IMR-90 (cell line): ENCODE measurements around the gene CCDC17. TPM values are rescaled to one million over a fixed set of nuclear protein-coding genes. Genes with fewer than 3 reads are reported as not detected.

Experiments
- ATAC-seq: fragments of 200-7000 bp; cut with Tn5 transposase; 2 replicates; pipeline ENCODE4 v1.9.1; 2020; ENCODE audit warnings: low read depth, mild to moderate bottlenecking, moderate library complexity
- BruUV-seq: library from RNA; stranded (reverse); fragments of 400-500 nt; replicated peaks from 2 replicates; lab custom pipeline; 2021; lab: Mats Ljungman, UMichigan
- CTCF ChIA-PET: fragments of 300-600 bp; formaldehyde crosslinking; extraction: SDS; loops from one replicate; lab custom pipeline; 2021; ENCODE audit warnings: antibody characterized with exemption; lab: Yijun Ruan, JAX
- POLR2A ChIA-PET: fragments of 300-600 bp; sonication (Branson Sonifier 250); formaldehyde crosslinking; loops from one replicate; lab custom pipeline; 2022; ENCODE audit warnings: antibody characterized with exemption; ENCODE audit not compliant: unreplicated experiment; lab: Charles Lee
- DNase-seq: peaks from one replicate; pipeline ENCODE4 v3.0.0; 2013
- H2AFZ ChIP-seq: replicated peaks from 2 replicates; pipeline ENCODE3; 2013; ENCODE audit warnings: low read length, mild to moderate bottlenecking; ENCODE audit not compliant: poor library complexity
- H2AK5ac ChIP-seq: 2 replicates; pipeline ENCODE4 v1.6.1; 2013; ENCODE audit warnings: low read depth, low read length, inconsistent platforms
- H2AK9ac ChIP-seq: replicated peaks from 2 replicates; pipeline ENCODE3; 2013; ENCODE audit warnings: mild to moderate bottlenecking, low read depth, low read length, moderate library complexity; ENCODE audit not compliant: poor library complexity
- H2BK120ac ChIP-seq: 2 replicates; pipeline ENCODE4 v1.6.1; 2013; ENCODE audit warnings: low read depth, low read length, inconsistent platforms
- H2BK15ac ChIP-seq: 3 replicates; pipeline ENCODE4 v1.6.1; 2013; ENCODE audit warnings: low read depth, low read length, inconsistent platforms
- H2BK20ac ChIP-seq: 2 replicates; pipeline ENCODE4 v1.6.1; 2013; ENCODE audit warnings: low read depth, mild to moderate bottlenecking, inconsistent platforms, low read length, moderate library complexity
- H2BK5ac ChIP-seq: 2 replicates; pipeline ENCODE4 v1.6.1; 2013; ENCODE audit warnings: mild to moderate bottlenecking, low read depth, low read length, inconsistent platforms; ENCODE audit not compliant: poor library complexity, severe bottlenecking
- H3K14ac ChIP-seq: replicated peaks from 2 replicates; pipeline ENCODE4 v1.6.1; 2013; ENCODE audit warnings: low read depth, low read length, inconsistent platforms
- H3K18ac ChIP-seq: 2 replicates; pipeline ENCODE4 v1.6.1; 2013; ENCODE audit warnings: low read depth, low read length, control low read depth
- H3K23ac ChIP-seq: 2 replicates; pipeline ENCODE4 v1.6.1; 2013; ENCODE audit warnings: low read depth, low read length, inconsistent platforms
- H3K27ac ChIP-seq: 2 replicates; pipeline ENCODE4 v1.5.1; 2013; ENCODE audit warnings: mild to moderate bottlenecking, control low read depth, low read length; ENCODE audit not compliant: insufficient read depth
- H3K27me3 ChIP-seq: 2 replicates; pipeline ENCODE4 v1.6.1; 2013; ENCODE audit warnings: low read length; ENCODE audit not compliant: control insufficient read depth, insufficient read depth
- H3K36me3 ChIP-seq: 2 replicates; pipeline ENCODE4 v1.6.1; 2013; ENCODE audit warnings: low read length, mixed read lengths; ENCODE audit not compliant: control insufficient read depth, insufficient read depth
- H3K4ac ChIP-seq: 2 replicates; pipeline ENCODE4 v1.6.1; 2013; ENCODE audit warnings: low read depth, low read length, inconsistent platforms
- H3K4me1 ChIP-seq: 2 replicates; pipeline ENCODE4 v1.6.1; 2013; ENCODE audit warnings: low read length, mixed read lengths; ENCODE audit not compliant: control insufficient read depth, insufficient read depth
- H3K4me2 ChIP-seq: 2 replicates; pipeline ENCODE4 v1.6.1; 2013; ENCODE audit warnings: low read depth, mild to moderate bottlenecking, control low read depth, low read length, moderate library complexity
- H3K4me3 ChIP-seq: 2 replicates; pipeline ENCODE4 v1.5.1; 2013; ENCODE audit warnings: low read depth, mild to moderate bottlenecking, control low read depth, low read length, moderate library complexity; ENCODE audit not compliant: insufficient read depth
- H3K56ac ChIP-seq: 2 replicates; pipeline ENCODE4 v1.6.1; 2013; ENCODE audit warnings: low read length, inconsistent platforms; ENCODE audit not compliant: insufficient read depth; ENCODE audit errors: extremely low read depth
- H3K79me1 ChIP-seq, 2 experiments: 2 replicates each; pipeline ENCODE4 v1.6.1; 2013; ENCODE audit warnings: low read length in 2 of 2, inconsistent platforms in 1 of 2, low read depth in 1 of 2
- H3K9ac ChIP-seq: 2 replicates; pipeline ENCODE4 v1.6.1; 2013; ENCODE audit warnings: low read depth, low read length, control low read depth
- H3K9me1 ChIP-seq: 2 replicates; pipeline ENCODE4 v1.6.1; 2013; ENCODE audit warnings: low read length, inconsistent platforms; ENCODE audit not compliant: insufficient read depth
- H3K9me3 ChIP-seq: 2 replicates; pipeline ENCODE4 v1.6.1; 2013; ENCODE audit warnings: low read length; ENCODE audit not compliant: control insufficient read depth, insufficient read depth
- H4K20me1 ChIP-seq: 2 replicates; pipeline ENCODE4 v1.6.1; 2013; ENCODE audit warnings: low read length, inconsistent platforms; ENCODE audit not compliant: insufficient read depth
- H4K5ac ChIP-seq: 2 replicates; pipeline ENCODE4 v1.6.1; 2013; ENCODE audit warnings: mild to moderate bottlenecking, low read depth, low read length, control low read depth
- H4K8ac ChIP-seq, 2 experiments: 2 replicates each; pipeline ENCODE4 v1.6.1; 2013; ENCODE audit warnings: low read depth in 2 of 2, low read length in 2 of 2, control low read depth in 1 of 2, inconsistent platforms in 1 of 2
- H4K91ac ChIP-seq: 2 replicates; pipeline ENCODE4 v1.6.1; 2013; ENCODE audit warnings: low read depth, low read length, inconsistent platforms; ENCODE audit not compliant: insufficient read depth
- BHLHE40 ChIP-seq: fragments of 150-350 bp; IDR thresholded peaks from 2 replicates; pipeline ENCODE4 v1.6.1; 2016; ENCODE audit warnings: mild to moderate bottlenecking, low read depth, low read length
- CEBPB ChIP-seq: IDR thresholded peaks from 2 replicates; pipeline ENCODE4 v1.6.1; 2012; ENCODE audit warnings: low read depth, low read length, improper control_type of control experiment
- CHD1 ChIP-seq: IDR thresholded peaks from 2 replicates; pipeline ENCODE4 v1.6.1; 2012; ENCODE audit warnings: low read depth, low read length, improper control_type of control experiment
- CTCF ChIP-seq: conservative IDR thresholded peaks from 2 replicates; pipeline ENCODE4 v1.5.1; 2012; ENCODE audit warnings: mild to moderate bottlenecking, low read depth, low read length, improper control_type of control experiment
- MAFK ChIP-seq: IDR thresholded peaks from 2 replicates; pipeline ENCODE4 v1.6.1; 2012; ENCODE audit warnings: low read depth, low read length, improper control_type of control experiment
- MAZ ChIP-seq: IDR thresholded peaks from 2 replicates; pipeline ENCODE4 v1.6.1; 2012; ENCODE audit warnings: low read depth, mild to moderate bottlenecking, low read length, improper control_type of control experiment, moderate library complexity, borderline replicate concordance
- MXI1 ChIP-seq: IDR thresholded peaks from 2 replicates; pipeline ENCODE4 v1.6.1; 2012; ENCODE audit warnings: low read depth, mild to moderate bottlenecking, low read length, moderate library complexity, borderline replicate concordance
- POLR2A ChIP-seq: IDR thresholded peaks from 2 replicates; pipeline ENCODE4 v1.6.1; 2012; ENCODE audit warnings: mild to moderate bottlenecking, low read depth, low read length
- RAD21 ChIP-seq: IDR thresholded peaks from 2 replicates; pipeline ENCODE4 v1.6.1; 2012; ENCODE audit warnings: low read length, improper control_type of control experiment
- RCOR1 ChIP-seq: IDR thresholded peaks from 2 replicates; pipeline ENCODE4 v1.6.1; 2012; ENCODE audit warnings: mild to moderate bottlenecking, low read length, improper control_type of control experiment; ENCODE audit not compliant: insufficient replicate concordance
- SMC3 ChIP-seq: fragments of 150-350 bp; IDR thresholded peaks from 2 replicates; pipeline ENCODE4 v1.6.1; 2016; ENCODE audit warnings: low read depth, mild to moderate bottlenecking, antibody characterized with exemption, low read length, moderate library complexity
- WGBS, 2 experiments: methylation state at CpG; one replicate each; pipeline versions ENCODE4 v1.1.5 to v1.1.7; 2013; ENCODE audit warnings: missing lambda C conversion rate in 2 of 2; ENCODE audit not compliant: insufficient read length in 1 of 2; ENCODE audit errors: extremely low coverage in 2 of 2; 5-methylcytosine and 5-hydroxymethylcytosine counted together
- dilution Hi-C: fragments of 300-500 bp; cut with HindIII; formaldehyde crosslinking; loops from one replicate; pipeline ENCODE4 v1.14.3; 2018; ENCODE audit warnings: low sequenced_read_pairs; ENCODE audit not compliant: unreplicated experiment
- in situ Hi-C: fragments of 300-500 bp; cut with MboI; formaldehyde crosslinking; loops from 3 replicates; pipeline ENCODE4 v1.14.3; 2019; ENCODE audit warnings: low sequenced_read_pairs, inconsistent platforms, mixed read lengths
- intact Hi-C: fragments of 100-400 bp; cut with micrococcal nuclease; formaldehyde crosslinking; loops from 2 replicates; pipeline ENCODE4 v1.10.0; 2022
- polyA plus RNA-seq, 3 experiments: library from polyadenylated mRNA; depleted of rRNA; stranded (reverse); fragments of >200 nt; gene quantifications; 2 replicates each; pipeline ENCODE4 v1.2.3, GENCODE V29; 2012; ENCODE audit warnings: low replicate concordance in 1 of 3
- total RNA-seq: library from RNA; depleted of rRNA; stranded (reverse); fragments of >200 nt; gene quantifications from 2 replicates; pipeline ENCODE4 v1.2.3, GENCODE V29; 2012

CCDC17 gene
- total and polyA plus RNA-seq, 2 of the 4 experiments (the other 2 are of a cell fraction): 0.18 to 0.26 TPM

GRCh38 chr1:45635211-45635610 lies 11.4 kb upstream of the CCDC17 start:
- Histone ChIP-seq H3K9me3 (no peaks in the 10 kb centered on the region), H2BK15ac (no peak overlapping the region), H3K18ac (no peak overlapping the region), H2BK5ac (no peak overlapping the region), H3K56ac (no peak overlapping the region), H3K79me1 (peaks cover 5 to 27% of the 10 kb centered on the region in 2 experiments; a peak in 3 of 4 replicates), H3K9me1 (0 out of 2 replicates have a peak, but pooled peaks cover 2% of the 10 kb centered on the region), H3K27me3 (no peaks in the 10 kb centered on the region), H2BK120ac (no peak overlapping the region), H4K91ac (no peak overlapping the region), H2AK5ac (no peak overlapping the region), H3K23ac (no peak overlapping the region), H4K5ac (no peak overlapping the region), H2AK9ac (no peak overlapping the region), H3K36me3 (peaks cover 37% of the 10 kb centered on the region), H2BK20ac (no peak overlapping the region), H2AFZ (no peak overlapping the region), H4K8ac (no peak overlapping the region), H3K4ac (no peak overlapping the region), H3K14ac (no peak overlapping the region), H3K9ac (no peak overlapping the region), H3K4me1 (peaks cover 2% of the 10 kb centered on the region; the same call in 1 of the 2 replicates), H3K4me3 (no peak overlapping the region), H4K20me1 (peaks cover 2% of the 10 kb centered on the region; the same call in 1 of the 2 replicates), H3K27ac (no peak overlapping the region), H3K4me2 (no peak overlapping the region)
- BruUV-seq: no TSS peak
- ATAC-seq: no peak
- ChIA-PET CTCF (no interaction called here), POLR2A (no interaction called here)
- TF ChIP-seq CTCF (no peak), RCOR1 (no peak), SMC3 (no peak), CHD1 (no peak), MAFK (no peak), RAD21 (no peak), MXI1 (no peak), BHLHE40 (no peak), POLR2A (no peak), CEBPB (no peak), MAZ (no peak)
- no CpG with 5 or more reads among the region's 1 CpG for WGBS, 2 experiments
- dilution Hi-C loops (no loop called here), in situ Hi-C loops (no loop called here), intact Hi-C loops (no loop called here)
- DNase-seq: no peak
